ENCODE results near the gene RCE1. TPM values are rescaled to one million over a fixed set of nuclear protein-coding genes. Genes with fewer than 3 reads are reported as not detected.
A peak's percentile ranks its signal among the peaks of the same experiment; 100 is the strongest.

The RCE1 gene
- total RNA-seq, 1 experiment from 2014 or later: 52.5 TPM

DNA sequence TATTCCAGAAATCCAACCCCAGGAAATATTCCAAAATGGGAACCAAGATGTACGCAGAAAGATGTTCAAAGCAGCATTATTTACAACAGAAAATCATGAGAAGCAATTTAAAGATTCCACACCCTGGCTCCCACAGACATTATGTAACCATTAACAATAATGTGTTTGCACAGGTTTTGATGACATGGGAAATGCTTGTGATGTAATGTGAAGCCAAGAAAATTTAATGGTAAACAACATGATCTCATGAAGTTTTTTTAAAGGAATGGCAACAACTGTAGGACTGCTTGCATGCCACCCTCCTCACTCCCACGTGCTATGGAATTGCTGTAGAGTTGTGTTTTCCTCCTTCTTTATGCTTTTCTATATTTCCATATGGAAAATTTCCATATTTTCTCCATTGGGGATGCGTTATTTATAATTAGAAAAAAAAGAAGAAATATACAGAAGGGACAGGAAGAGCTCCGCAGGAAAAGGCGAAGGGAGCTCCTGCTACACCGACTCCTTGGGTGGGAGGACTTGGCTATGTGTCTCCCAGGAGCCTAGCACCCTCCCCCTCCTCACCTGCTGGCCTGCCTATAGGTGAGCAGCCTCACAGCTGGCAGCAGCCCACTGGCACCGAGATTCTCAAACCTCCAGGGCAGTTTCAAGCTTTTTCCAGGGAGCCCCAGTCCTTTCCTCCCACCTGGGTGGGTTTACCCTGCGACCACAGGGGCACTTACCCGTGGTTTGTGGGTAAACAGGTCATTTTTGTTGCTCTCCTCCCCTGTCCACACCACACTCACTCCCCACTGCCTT is 34.5 kb downstream of the RCE1 start:
- H4K5ac ChIP-seq (ENCODE audit: insufficient read length, low read depth, low read length): no peak overlapping the region
- H3K18ac ChIP-seq (ENCODE audit: insufficient read length, low read depth, low read length): no peak overlapping the region
- no peak overlapping the region for H2BK120ac ChIP-seq (ENCODE audit: low read depth, low read length, poor library complexity, severe bottlenecking)
- no peak overlapping the region for H2BK15ac ChIP-seq (ENCODE audit: low read depth, low read length)
- no peak overlapping the region for H3K23ac ChIP-seq (ENCODE audit: insufficient read length, low read depth, low read length)
- DNase-seq: no peak
- no peak overlapping the region for H3K4ac ChIP-seq (ENCODE audit: low read depth, low read length)
- no peaks in the 10 kb centered on the region for H3K79me2 ChIP-seq (ENCODE audit: insufficient read depth, low read length)
- Mint-ChIP-seq H3K4me1 (peaks cover 32 to 55% of the 10 kb centered on the region in 2 experiments), H3K9me3 (no peaks in the 10 kb centered on the region), H3K27ac (peak overlapping the region in 1 of 3 experiments; percentile 44; a peak in 2 of 7 replicates), H3K36me3 (ENCODE audit: insufficient read depth in 1 of 3, low read depth in 3 of 3) (no peaks in the 10 kb centered on the region), H3K27me3 (ENCODE audit: low read depth) (no peaks in the 10 kb centered on the region; the same call in 1 of the 2 replicates), H3K4me3 (no peak overlapping the region)
- H3K9ac ChIP-seq (ENCODE audit: extremely low read depth, insufficient read length, low read length): no peak overlapping the region
- no peak overlapping the region for H3K4me2 ChIP-seq (ENCODE audit: insufficient read depth, insufficient read length, low read length)
- no peak overlapping the region for H2AFZ ChIP-seq (ENCODE audit: low read length)
- TF ChIP-seq, protein P1, sequence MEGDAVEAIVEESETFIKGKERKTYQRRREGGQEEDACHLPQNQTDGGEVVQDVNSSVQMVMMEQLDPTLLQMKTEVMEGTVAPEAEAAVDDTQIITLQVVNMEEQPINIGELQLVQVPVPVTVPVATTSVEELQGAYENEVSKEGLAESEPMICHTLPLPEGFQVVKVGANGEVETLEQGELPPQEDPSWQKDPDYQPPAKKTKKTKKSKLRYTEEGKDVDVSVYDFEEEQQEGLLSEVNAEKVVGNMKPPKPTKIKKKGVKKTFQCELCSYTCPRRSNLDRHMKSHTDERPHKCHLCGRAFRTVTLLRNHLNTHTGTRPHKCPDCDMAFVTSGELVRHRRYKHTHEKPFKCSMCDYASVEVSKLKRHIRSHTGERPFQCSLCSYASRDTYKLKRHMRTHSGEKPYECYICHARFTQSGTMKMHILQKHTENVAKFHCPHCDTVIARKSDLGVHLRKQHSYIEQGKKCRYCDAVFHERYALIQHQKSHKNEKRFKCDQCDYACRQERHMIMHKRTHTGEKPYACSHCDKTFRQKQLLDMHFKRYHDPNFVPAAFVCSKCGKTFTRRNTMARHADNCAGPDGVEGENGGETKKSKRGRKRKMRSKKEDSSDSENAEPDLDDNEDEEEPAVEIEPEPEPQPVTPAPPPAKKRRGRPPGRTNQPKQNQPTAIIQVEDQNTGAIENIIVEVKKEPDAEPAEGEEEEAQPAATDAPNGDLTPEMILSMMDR (conservative IDR thresholded peaks at IDR 0.05): no peak
- H2BK20ac ChIP-seq (ENCODE audit: low read depth, low read length, poor library complexity, severe bottlenecking): no peak overlapping the region
- peaks cover 2% of the 10 kb centered on the region; the same call in 1 of the 2 replicates for H3K4me1 ChIP-seq (ENCODE audit: insufficient read depth, low read length)
- H3K23me2 ChIP-seq (ENCODE audit: insufficient read length, low read depth, low read length, poor library complexity, severe bottlenecking): no peaks in the 10 kb centered on the region
- no peaks in the 10 kb centered on the region for H3K79me1 ChIP-seq (ENCODE audit: insufficient read depth, low read depth, low read length, poor library complexity, severe bottlenecking)
- no peaks in the 10 kb centered on the region for H4K20me1 ChIP-seq (ENCODE audit: control insufficient read depth, insufficient read depth, insufficient read length)
- H2BK5ac ChIP-seq (ENCODE audit: insufficient read length, low read length): no peak overlapping the region
- H4K8ac ChIP-seq (replicated peaks; ENCODE audit: insufficient read length, low read depth, low read length): no peak overlapping the region
- H3K14ac ChIP-seq (ENCODE audit: insufficient read depth, low read length): no peak overlapping the region
- no peak overlapping the region for H4K91ac ChIP-seq (ENCODE audit: insufficient read length, low read depth, low read length)
- H3K27ac ChIP-seq (ENCODE audit: insufficient read length, low read depth, low read length): no peak overlapping the region
- no CpG with 5 or more reads among the region's 9 CpGs for WGBS (ENCODE audit: extremely low coverage, insufficient read length, low lambda C conversion rate)
- no peak overlapping the region for H2AK5ac ChIP-seq (ENCODE audit: insufficient read length, low read length)
- no peaks in the 10 kb centered on the region for H3K9me3 ChIP-seq (ENCODE audit: control insufficient read depth, low read depth, low read length)
- H2BK12ac ChIP-seq (ENCODE audit: insufficient read length, low read depth, low read length): no peak overlapping the region
- no peaks in the 10 kb centered on the region for H3K27me3 ChIP-seq (ENCODE audit: insufficient read depth, low read length)
- no peak overlapping the region for H3T11ph ChIP-seq (ENCODE audit: low read length)
- no peak overlapping the region for H3K56ac ChIP-seq (ENCODE audit: insufficient read length, low read depth, low read length)
